Heart left ventricle (tissue), 16 donors: ENCODE results near the gene FUT3. TPM values are rescaled to one million over a fixed set of nuclear protein-coding genes. Genes with fewer than 3 reads are reported as not detected.

ENCODE experiments used
- ATAC-seq, 4 donors: fragments of 200-7000 bp; cut with Tn5 transposase; one replicate each; pipeline ENCODE4 v1.9.1; 2020 to 2022; ENCODE audit warnings: moderate library complexity in 4 of 4, mild to moderate bottlenecking in 3 of 4, moderate number of reproducible peaks in 1 of 4
- DNase-seq, 5 donors: peaks; one replicate each; pipeline ENCODE4 v3.0.0-alpha.2; 2020
- H3K27ac ChIP-seq, 12 donors: fragments of 200-600 bp; sonication (generic) in 4 of 12; one replicate each; pipeline versions ENCODE4 v1.5.0 to v1.8.0; 2016 to 2022; ENCODE audit warnings: mild to moderate bottlenecking in 2 of 12
- H3K27me3 ChIP-seq, 9 donors: fragments of 200-600 bp; sonication (generic) in 2 of 9; one replicate each; pipeline versions ENCODE4 v1.5.1 to v1.8.0; 2016 to 2022; ENCODE audit warnings: mild to moderate bottlenecking in 3 of 9
- H3K36me3 ChIP-seq, 9 donors: fragments of 200-600 bp; sonication (generic) in 2 of 9; one replicate each; pipeline versions ENCODE4 v1.5.0 to v1.8.0; 2018 to 2022; ENCODE audit warnings: mild to moderate bottlenecking in 2 of 9
- H3K4me1 ChIP-seq, 12 donors: fragments of 200-600 bp; sonication (generic) in 4 of 12; one replicate each; pipeline versions ENCODE4 v1.5.0 to v1.8.0; 2016 to 2022; ENCODE audit warnings: mild to moderate bottlenecking in 3 of 12
- H3K4me3 ChIP-seq, 12 donors: fragments of 200-600 bp; sonication (generic) in 4 of 12; one replicate each; pipeline versions ENCODE4 v1.5.0 to v1.8.0; 2017 to 2022; ENCODE audit warnings: mild to moderate bottlenecking in 9 of 12, moderate library complexity in 4 of 12
- H3K9me3 ChIP-seq, 12 donors: fragments of 200-600 bp; sonication (generic) in 4 of 12; one replicate each; pipeline versions ENCODE4 v1.5.0 to v1.8.0; 2016 to 2022; ENCODE audit warnings: mild to moderate bottlenecking in 1 of 12
- POLR2A ChIP-seq, 2 donors: fragments of 450-650 bp; IDR thresholded peaks; one replicate each; pipeline ENCODE4 v1.6.1; 2017; ENCODE audit warnings: antibody characterized with exemption in 2 of 2, mild to moderate bottlenecking in 2 of 2, moderate library complexity in 2 of 2
- WGBS, 4 donors: extraction: QIAGEN DNeasy Blood & Tissue Kit in 2 of 4; methylation state at CpG; one replicate each; pipeline versions ENCODE4 v1.1.5 to v1.1.7; 2013 to 2018; 5-methylcytosine and 5-hydroxymethylcytosine counted together
- intact Hi-C, 10 donors: fragments of 100-400 bp; cut with DNase I; formaldehyde crosslinking; loops; one replicate each; pipeline versions ENCODE4 v1.11.1 to v1.14.2; 2022
- polyA plus RNA-seq, 2 donors: library from polyadenylated mRNA; stranded (reverse); fragments of 200-250 nt; gene quantifications; one replicate each; pipeline ENCODE4 v1.2.3, GENCODE V29; 2013
- total RNA-seq, 9 donors: library from RNA; depleted of rRNA in 2 of 9; stranded (reverse); fragments of >200 nt in 2 of 9; fragmentation: NEBNext Ultra II Directional in 3 of 9; extraction: Animal tissue kit (Norgen Biotek cat#: 25700) in 3 of 9; gene quantifications; one replicate each; pipeline versions ENCODE4 v1.1.0 to v1.2.4, GENCODE V29; 2016 to 2023
- TF ChIP-seq, protein P1 (sequence below), 12 donors: fragments of 200-600 bp; sonication (generic) in 4 of 12; IDR thresholded peaks; one replicate each; pipeline versions ENCODE4 v1.5.0 to v1.8.0; 2018 to 2022; ENCODE audit warnings: antibody characterized with exemption in 12 of 12, mild to moderate bottlenecking in 5 of 12
- donor health status: ischemic (EF 13 %, LVEDD 7.1; RV severe dilation, severe dysfunction).
- donor health status: healthy with polysubstance abuse.
- donor health status: DM: no; HTN: yes; CAD: no.
- donor health status: DM: no; HTN: no; CAD: no.
- donor health status: ischemic (EF 25% LVEDD 6.9; RV normal size, moderate dysfunction).
- donor health status: ischemic (EF 25% LVEDD 5.7; RV mildly dilated, moderate dysfunction).
- donor health status: healthy.
- donor health status: DM: yes; HTN: yes; CAD: no.
- donor health status: ischemic (EF 35%, LVEDD 5.7; RV mildly dilated, moderate dysfunction).
- donor health status: nonischemic (EF 11% LVEDD 7.7; RV severe dilation, severe dysfunction).
- donor health status: DM: yes; HTN: yes; CAD: no.
- donor health status: PGD.
- donor health status: ischemic (EF 29% LVEDD 5.4; RV normal size, mild dysfunction).
- donor health status: nonischemic (EF 23%, LVEDD 6.1; RV moderate dilation, normal function).

Gene FUT3
- total and polyA plus RNA-seq, 11 donors: 0.07 TPM; not detected in 10

DNA sequence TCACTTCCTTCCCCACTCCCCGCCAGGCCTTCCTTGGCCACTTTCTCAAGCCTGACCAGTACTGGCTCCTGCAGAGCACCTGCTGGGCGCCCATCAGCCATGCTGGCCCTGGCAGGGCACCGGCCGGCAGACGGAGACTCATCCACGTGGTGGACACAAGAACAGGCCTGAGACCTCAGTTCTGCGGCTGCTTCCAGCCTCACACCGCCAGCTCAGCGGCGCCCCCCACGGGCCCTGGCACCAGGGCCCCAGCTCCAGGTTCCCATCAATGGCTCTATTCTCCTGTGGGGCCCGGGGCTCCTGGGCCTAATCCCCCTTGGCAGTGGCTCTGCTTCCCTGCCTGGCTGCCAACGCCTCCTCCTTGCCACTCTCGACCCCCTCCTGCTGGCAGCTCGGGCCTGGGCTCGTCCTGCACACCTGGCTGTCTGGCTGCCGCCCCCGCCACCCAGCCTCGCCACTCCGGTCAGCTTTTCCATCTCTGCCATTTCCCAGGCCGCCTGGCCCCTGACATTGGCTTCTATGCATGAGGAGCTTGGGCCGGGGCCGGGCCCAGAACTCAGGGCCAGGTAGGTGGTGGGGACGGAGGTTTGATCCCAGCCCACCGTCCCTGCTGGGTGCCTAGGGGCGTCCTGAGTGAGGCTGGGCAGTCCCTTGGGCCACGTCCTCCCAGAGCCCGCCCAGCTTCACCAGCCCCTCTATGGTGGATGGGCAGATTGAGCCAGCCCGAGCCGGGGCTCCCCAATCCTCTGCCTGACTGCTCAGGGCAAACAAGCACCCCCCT, 46.1 kb upstream of the FUT3 start:
- ATAC-seq (no peak), DNase-seq (no peak)
- peaks cover 0 to 43% (median 25%) of the 10 kb centered on the region in 9 donors for H3K36me3 ChIP-seq
- TF ChIP-seq POLR2A (IDR thresholded peaks at IDR 0.05): no peak
- TF ChIP-seq, protein P1, sequence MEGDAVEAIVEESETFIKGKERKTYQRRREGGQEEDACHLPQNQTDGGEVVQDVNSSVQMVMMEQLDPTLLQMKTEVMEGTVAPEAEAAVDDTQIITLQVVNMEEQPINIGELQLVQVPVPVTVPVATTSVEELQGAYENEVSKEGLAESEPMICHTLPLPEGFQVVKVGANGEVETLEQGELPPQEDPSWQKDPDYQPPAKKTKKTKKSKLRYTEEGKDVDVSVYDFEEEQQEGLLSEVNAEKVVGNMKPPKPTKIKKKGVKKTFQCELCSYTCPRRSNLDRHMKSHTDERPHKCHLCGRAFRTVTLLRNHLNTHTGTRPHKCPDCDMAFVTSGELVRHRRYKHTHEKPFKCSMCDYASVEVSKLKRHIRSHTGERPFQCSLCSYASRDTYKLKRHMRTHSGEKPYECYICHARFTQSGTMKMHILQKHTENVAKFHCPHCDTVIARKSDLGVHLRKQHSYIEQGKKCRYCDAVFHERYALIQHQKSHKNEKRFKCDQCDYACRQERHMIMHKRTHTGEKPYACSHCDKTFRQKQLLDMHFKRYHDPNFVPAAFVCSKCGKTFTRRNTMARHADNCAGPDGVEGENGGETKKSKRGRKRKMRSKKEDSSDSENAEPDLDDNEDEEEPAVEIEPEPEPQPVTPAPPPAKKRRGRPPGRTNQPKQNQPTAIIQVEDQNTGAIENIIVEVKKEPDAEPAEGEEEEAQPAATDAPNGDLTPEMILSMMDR (IDR thresholded peaks at IDR 0.05): no peak
- 87 to 93% (median 91%) methylated on average over 25 to 30 of the region's 30 CpGs for WGBS, 4 donors
- peak overlapping the region in 1 of 12 donors; percentile 89 for H3K27ac ChIP-seq
- intact Hi-C loops: loop anchor here in 1 of 10 donors (5.0 kb wide), 1 partner anchor 90 kb away; the partner anchor contains the start of gene NRTN
- H3K27me3 ChIP-seq: no peaks in the 10 kb centered on the region
- H3K4me1 ChIP-seq: peaks cover 0 to 69% (median 27%) of the 10 kb centered on the region in 12 donors
- no peak overlapping the region for H3K4me3 ChIP-seq
- no peaks in the 10 kb centered on the region for H3K9me3 ChIP-seq

DNA sequence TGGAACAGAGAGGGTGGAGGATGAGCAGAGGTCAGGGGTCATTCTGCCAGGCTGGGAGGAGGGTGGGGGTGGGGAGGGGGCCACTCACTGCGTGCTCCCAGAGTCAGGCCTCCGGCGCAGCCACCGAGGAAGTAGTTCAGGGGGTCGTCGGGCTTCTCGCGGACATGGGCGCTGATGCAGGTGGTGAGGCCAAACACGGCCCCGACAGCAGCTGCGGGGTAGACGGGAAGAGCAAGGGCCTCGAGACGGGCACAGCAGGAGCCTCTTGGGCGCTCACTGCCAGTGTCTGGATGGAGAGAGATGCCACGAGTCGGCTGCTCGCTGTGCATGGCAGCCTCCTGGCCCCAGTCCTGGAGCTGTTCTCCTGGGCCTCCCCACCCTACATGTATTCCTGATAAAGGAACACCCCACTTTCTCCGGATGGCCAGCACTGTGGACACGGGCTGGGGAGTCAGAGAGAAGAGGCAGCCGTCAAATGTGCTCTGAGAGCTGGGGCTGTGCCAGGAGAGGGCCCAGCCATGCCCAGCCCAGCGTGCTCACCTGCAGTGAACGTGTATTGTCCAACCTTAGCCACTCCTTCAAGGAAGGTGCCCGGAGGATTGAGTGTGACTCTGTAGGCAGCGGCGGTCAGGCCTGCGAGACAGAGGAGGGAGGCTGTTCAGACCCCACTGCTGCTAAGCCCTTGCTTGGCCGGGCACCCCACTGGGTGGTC, 45.3 kb upstream of the FUT3 start:
- TF ChIP-seq, protein P1 (IDR thresholded peaks at IDR 0.05): no peak
- TF ChIP-seq POLR2A (IDR thresholded peaks at IDR 0.05): no peak
- Histone ChIP-seq H3K27me3 (peaks cover 0 to 8% (median 0%) of the 10 kb centered on the region in 9 donors), H3K4me3 (no peak overlapping the region), H3K36me3 (peaks cover 0 to 43% (median 25%) of the 10 kb centered on the region in 9 donors), H3K4me1 (peaks cover 0 to 69% (median 28%) of the 10 kb centered on the region in 12 donors), H3K27ac (peak overlapping the region in 5 of 12 donors; percentile 82 to 93 (median 88)), H3K9me3 (no peaks in the 10 kb centered on the region)
- 86 to 93% (median 89%) methylated on average over 23 to 29 of the region's 29 CpGs for WGBS, 4 donors
- DNase-seq (no peak), ATAC-seq (no peak)
- intact Hi-C loops: loop anchor here in 1 of 10 donors (5.0 kb wide), 1 partner anchor 89 kb away; the partner anchor contains the start of gene NRTN

DNA sequence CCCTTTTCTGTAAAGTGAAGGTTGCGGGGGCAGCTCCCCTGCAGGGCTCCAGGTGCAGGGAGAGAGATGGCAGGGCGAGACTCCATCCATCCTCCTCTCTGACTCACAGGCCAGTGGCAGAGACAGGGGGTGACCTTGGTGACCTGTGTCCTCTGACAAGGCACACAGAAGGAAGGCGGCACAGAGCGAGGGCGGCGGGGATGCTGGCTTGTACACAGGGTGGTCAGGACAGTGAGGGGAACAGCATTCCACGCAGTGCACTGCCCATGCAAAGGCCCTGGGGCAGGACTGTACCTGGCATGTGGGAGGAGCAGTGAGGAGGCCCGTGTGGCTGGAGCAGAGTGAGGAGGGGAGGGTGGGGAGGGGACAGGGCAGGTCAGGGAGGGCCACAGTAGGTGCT, 44.6 kb upstream of the FUT3 start:
- intact Hi-C loops: loop anchor here in 1 of 10 donors (5.0 kb wide), 1 partner anchor 89 kb away; the partner anchor contains the start of gene NRTN
- no peak overlapping the region for H3K4me3 ChIP-seq
- H3K9me3 ChIP-seq: no peaks in the 10 kb centered on the region
- ATAC-seq (no peak), DNase-seq (no peak)
- H3K4me1 ChIP-seq: peaks cover 0 to 65% (median 27%) of the 10 kb centered on the region in 12 donors
- H3K36me3 ChIP-seq: peaks cover 0 to 38% (median 23%) of the 10 kb centered on the region in 9 donors
- 81 to 87% (median 85%) methylated on average over 8 of the region's 8 CpGs for WGBS, 4 donors
- peaks cover 0 to 14% (median 0%) of the 10 kb centered on the region in 9 donors for H3K27me3 ChIP-seq
- TF ChIP-seq, protein P1 (IDR thresholded peaks at IDR 0.05): no peak
- TF ChIP-seq POLR2A (IDR thresholded peaks at IDR 0.05): no peak
- H3K27ac ChIP-seq: peak overlapping the region in 9 of 12 donors; percentile 69 to 93 (median 87)
